ACC112 (cell line): ENCODE data around the gene ATP11B.

ENCODE experiments used
- H2AFZ ChIP-seq: fragments of 200-600 bp; sonication (generic); one replicate; pipeline ENCODE4 v1.6.0; 2017; ENCODE audit warnings: antibody characterized with exemption, low read length; ENCODE audit not compliant: unreplicated experiment
- H3K27ac ChIP-seq: fragments of 200-600 bp; sonication (generic); 2 replicates; pipeline ENCODE4 v1.5.1; 2014; ENCODE audit warnings: low read depth, mild to moderate bottlenecking, antibody characterized with exemption, low read length, moderate library complexity
- H3K27me3 ChIP-seq: fragments of 200-600 bp; sonication (generic); 2 replicates; pipeline ENCODE4 v1.6.1; 2014; ENCODE audit warnings: mild to moderate bottlenecking, antibody characterized with exemption, low read length, moderate library complexity, mixed read lengths; ENCODE audit not compliant: insufficient read depth
- H3K36me3 ChIP-seq: fragments of 200-600 bp; sonication (generic); 2 replicates; pipeline ENCODE4 v1.6.1; 2016; ENCODE audit warnings: mild to moderate bottlenecking, antibody characterized with exemption, low read length, moderate library complexity, mixed read lengths; ENCODE audit not compliant: insufficient read depth
- H3K4me1 ChIP-seq: fragments of 200-600 bp; sonication (generic); one replicate; pipeline ENCODE4 v1.6.1; 2016; ENCODE audit warnings: low read length, mixed read lengths; ENCODE audit not compliant: insufficient read depth, unreplicated experiment, control insufficient read depth
- H3K4me3 ChIP-seq: fragments of 200-600 bp; sonication (generic); 2 replicates; pipeline ENCODE4 v1.5.1; 2014; ENCODE audit warnings: mild to moderate bottlenecking, low read depth, low read length
- H3K79me2 ChIP-seq: fragments of 200-600 bp; sonication (generic); one replicate; pipeline ENCODE4 v1.6.0; 2016; ENCODE audit warnings: low read length; ENCODE audit not compliant: control insufficient read depth, unreplicated experiment, insufficient read depth

ATP11B gene

DNA sequence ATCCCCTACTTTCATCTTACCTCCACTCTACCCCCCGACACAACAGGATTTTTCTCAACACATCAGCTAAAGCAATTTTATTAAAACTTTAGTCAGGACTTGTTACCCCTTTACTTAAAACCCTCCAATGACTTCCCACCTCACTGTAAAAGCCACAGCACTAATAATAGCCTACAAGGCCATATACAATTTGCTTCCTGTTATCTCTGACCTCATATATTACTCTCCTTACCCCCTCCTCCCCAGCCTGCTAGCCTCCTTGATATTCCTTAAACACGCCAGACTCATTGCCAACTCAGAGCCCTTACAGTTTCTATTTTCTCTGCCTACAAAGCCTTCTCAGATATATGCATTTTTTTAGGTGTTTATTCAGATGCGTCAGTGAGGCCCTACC is 132.6 kb downstream of the ATP11B start:
- H3K36me3 ChIP-seq, result 0 out of 2 replicates have a peak, but pooled peaks cover 6% of the 10 kb centered on the region
- H3K4me3 ChIP-seq, result no peak overlapping the region
- H3K79me2 ChIP-seq, result no peaks in the 10 kb centered on the region
- no peaks in the 10 kb centered on the region for H3K4me1 ChIP-seq
- no peak overlapping the region for H3K27ac ChIP-seq
- no peak overlapping the region for H2AFZ ChIP-seq
- no peaks in the 10 kb centered on the region for H3K27me3 ChIP-seq

DNA sequence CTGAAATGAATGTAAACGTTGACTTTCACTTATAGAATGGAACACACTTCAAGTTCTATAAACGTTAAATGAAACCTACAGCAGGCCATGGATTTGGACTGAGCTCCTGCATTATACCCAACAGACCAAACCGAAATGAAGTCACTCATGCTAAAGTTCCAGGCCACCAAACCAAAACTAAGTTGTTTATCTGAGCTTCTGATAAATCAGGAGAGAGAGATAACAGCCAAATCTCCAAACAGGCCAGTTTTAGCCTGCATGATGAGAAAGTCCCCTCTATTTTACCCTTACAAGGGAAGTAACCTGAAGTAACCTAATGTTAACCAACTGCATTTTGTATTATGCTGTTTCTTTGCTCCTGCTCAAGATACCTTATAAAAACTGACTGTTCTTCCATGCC is 142.5 kb downstream of the ATP11B start:
- Histone ChIP-seq H3K4me3 (no peak overlapping the region), H3K79me2 (no peaks in the 10 kb centered on the region), H3K27ac (no peak overlapping the region), H3K27me3 (no peaks in the 10 kb centered on the region), H3K36me3 (0 out of 2 replicates have a peak, but pooled peaks cover 6% of the 10 kb centered on the region), H3K4me1 (no peaks in the 10 kb centered on the region), H2AFZ (no peak overlapping the region)

DNA sequence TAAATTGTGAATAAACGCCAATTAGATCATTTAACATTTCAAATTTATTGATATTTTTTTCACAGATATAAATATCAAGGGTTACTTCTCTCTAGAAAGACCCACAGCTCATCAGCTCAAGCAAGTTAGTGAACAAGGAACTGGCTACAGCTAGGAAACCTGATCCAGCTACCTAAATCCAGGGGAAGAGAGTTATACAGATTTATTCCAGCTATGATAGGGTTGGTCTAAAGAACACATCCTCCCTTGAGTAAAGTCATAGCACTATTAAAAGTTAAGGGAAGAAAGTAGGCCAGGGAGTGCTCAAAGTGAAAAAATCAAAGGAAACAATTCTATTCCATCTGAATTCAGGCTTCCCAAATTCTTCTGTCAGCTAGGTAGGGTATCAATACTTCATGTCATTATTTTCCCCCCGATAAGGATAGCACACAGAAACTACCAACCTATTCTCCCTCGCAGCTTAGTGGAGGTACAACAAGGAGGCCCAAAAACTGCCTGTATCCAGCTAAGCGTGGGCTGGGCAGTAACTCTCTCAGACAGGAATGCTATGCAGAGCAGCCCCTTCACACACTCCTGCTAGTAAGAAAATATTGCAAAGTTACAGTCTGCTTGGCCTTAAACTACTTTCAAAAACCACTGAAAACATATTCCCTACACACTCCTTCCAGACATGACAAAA is 143.1 kb downstream of the ATP11B start:
- no peaks in the 10 kb centered on the region for H3K4me1 ChIP-seq
- no peaks in the 10 kb centered on the region for H3K79me2 ChIP-seq
- H3K4me3 ChIP-seq, result no peak overlapping the region
- no peaks in the 10 kb centered on the region for H3K27me3 ChIP-seq
- no peak overlapping the region for H2AFZ ChIP-seq
- 0 out of 2 replicates have a peak, but pooled peaks cover 6% of the 10 kb centered on the region for H3K36me3 ChIP-seq
- H3K27ac ChIP-seq, result no peak overlapping the region

DNA sequence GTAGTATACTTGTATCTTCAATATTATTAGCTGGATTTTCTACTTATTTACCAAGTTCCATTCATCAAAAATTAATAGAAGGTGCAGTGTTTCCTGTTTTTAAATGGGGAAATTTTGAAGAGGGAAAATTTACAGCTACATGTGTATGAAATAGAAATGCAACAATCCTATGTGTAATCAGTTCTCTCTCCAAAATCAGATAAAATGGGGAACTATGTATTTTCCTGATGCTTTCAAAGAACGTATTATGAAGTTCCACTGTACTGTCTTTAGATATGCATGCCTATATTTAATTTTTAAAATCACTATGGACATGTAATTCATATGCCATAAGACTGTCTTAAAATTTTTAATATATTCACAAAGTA is 143.6 kb downstream of the ATP11B start:
- Histone ChIP-seq H3K4me1 (no peaks in the 10 kb centered on the region), H3K27ac (no peak overlapping the region), H3K79me2 (no peaks in the 10 kb centered on the region), H3K36me3 (0 out of 2 replicates have a peak, but pooled peaks cover 6% of the 10 kb centered on the region), H3K27me3 (no peaks in the 10 kb centered on the region), H2AFZ (no peak overlapping the region), H3K4me3 (no peak overlapping the region)

DNA sequence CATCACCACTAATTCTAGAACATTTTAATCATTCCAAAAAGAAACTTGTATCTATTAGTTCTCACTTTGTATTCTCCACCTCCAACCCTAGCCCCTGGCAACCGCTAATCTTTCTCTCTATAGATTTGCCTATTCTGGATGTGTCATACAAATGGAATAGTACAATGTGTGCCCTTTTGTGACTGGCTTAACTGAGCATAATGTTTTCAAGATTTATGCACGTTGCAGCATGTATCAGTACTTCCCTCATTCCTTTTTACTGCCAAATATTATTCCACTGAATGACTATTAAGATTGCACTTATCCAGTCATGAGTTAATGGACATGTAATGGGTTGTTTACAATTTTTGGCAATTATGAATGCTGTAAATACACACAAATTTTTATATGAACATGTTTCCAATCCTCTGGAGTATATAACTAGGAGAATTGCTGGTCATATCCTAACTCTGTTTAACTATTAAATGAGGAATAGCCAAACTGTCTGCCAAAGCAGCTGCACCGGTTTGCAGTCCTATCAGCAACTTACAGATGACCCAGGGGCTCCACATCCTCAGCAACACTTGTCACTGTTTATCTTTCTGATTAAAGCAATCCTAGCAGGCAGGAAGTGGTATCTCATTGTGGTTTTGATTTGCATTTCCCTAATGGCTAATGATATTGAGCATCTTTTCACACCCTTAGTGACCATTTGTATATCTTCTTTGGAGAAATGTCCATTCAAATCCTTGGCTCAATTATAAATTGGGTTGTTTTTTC is 144.2 kb downstream of the ATP11B start:
- H2AFZ ChIP-seq, result no peak overlapping the region
- H3K4me3 ChIP-seq, result no peak overlapping the region
- no peak overlapping the region for H3K27ac ChIP-seq
- no peaks in the 10 kb centered on the region for H3K79me2 ChIP-seq
- H3K27me3 ChIP-seq, result no peaks in the 10 kb centered on the region
- 0 out of 2 replicates have a peak, but pooled peaks cover 2% of the 10 kb centered on the region for H3K36me3 ChIP-seq
- no peaks in the 10 kb centered on the region for H3K4me1 ChIP-seq

DNA sequence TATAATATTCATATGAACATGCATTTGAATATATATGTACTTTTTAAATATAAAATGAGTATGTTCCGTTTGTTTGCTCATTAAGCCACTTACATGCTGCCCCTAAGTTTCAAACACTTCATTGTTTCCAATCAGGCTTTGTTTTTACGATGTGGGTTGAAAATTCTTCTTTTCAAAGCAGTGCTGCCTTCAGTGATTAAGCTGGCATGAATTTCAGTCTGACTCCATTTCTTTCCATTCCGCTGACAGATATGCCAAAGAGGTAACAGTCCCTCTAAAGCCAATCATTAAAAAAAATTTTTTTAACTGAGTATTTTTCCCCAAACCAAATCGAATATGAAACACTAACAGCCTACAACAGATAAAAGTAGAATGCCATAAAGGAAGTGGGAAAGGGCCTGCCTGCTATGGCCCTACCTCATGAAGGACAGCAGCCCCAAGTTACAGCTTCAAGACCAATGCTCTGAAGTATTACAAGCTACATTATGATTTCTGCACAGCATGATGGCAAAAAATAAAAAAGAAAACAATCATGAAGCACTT is 147.0 kb downstream of the ATP11B start:
- 0 out of 2 replicates have a peak, but pooled peaks cover under 1% of the 10 kb centered on the region for H3K36me3 ChIP-seq
- H3K4me3 ChIP-seq, result no peak overlapping the region
- H3K27ac ChIP-seq, result no peak overlapping the region
- no peaks in the 10 kb centered on the region for H3K4me1 ChIP-seq
- no peaks in the 10 kb centered on the region for H3K79me2 ChIP-seq
- H2AFZ ChIP-seq, result no peak overlapping the region
- H3K27me3 ChIP-seq, result no peaks in the 10 kb centered on the region

DNA sequence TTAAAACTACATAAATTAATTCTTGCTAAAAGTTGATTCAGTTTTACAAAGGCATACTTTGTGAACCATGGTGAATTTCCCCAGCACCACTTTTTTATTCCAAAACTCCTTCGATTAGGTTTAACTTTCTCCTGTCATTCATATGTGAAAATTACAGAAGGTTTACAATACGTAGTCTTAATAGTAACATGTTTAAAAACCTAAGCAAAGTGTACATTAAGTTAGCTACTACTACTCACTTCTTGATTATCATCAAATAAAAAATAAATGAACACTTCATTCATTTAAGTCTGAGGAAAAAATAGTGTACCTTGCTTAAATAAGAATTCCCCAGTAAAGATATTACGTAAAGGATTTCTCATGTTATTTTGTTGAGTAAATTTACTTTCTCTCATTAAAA is 148.4 kb downstream of the ATP11B start:
- no peaks in the 10 kb centered on the region for H3K4me1 ChIP-seq
- H3K27ac ChIP-seq, result no peak overlapping the region
- no peak overlapping the region for H2AFZ ChIP-seq
- no peak overlapping the region for H3K4me3 ChIP-seq
- peaks cover 8% of the 10 kb centered on the region; the same call in 1 of the 2 replicates for H3K36me3 ChIP-seq
- H3K27me3 ChIP-seq, result no peaks in the 10 kb centered on the region
- H3K79me2 ChIP-seq, result no peaks in the 10 kb centered on the region

DNA sequence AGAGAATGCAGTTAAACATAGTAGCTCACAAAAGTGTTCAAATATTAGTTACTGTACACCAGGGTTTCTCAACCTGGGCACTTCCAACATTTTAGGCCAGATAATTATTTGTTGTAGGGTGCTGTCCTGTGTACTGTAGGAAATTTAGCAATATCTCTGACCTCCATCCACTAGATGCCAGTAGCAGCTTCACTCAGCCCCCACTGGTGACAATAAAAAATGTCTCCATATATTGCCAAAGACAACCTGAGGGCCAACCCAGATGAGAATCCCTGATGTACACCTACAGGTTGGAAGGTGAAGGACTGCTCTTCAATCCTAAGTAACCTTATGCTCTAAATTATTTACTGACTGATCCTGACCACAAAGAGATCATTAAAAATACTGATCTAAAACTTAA is 154.6 kb downstream of the ATP11B start:
- no peak overlapping the region for H3K27ac ChIP-seq
- no peak overlapping the region for H3K4me3 ChIP-seq
- H2AFZ ChIP-seq, result no peak overlapping the region
- H3K36me3 ChIP-seq, result peaks cover 9% of the 10 kb centered on the region; the same call in 1 of the 2 replicates
- no peaks in the 10 kb centered on the region for H3K4me1 ChIP-seq
- H3K79me2 ChIP-seq, result no peaks in the 10 kb centered on the region
- no peaks in the 10 kb centered on the region for H3K27me3 ChIP-seq

DNA sequence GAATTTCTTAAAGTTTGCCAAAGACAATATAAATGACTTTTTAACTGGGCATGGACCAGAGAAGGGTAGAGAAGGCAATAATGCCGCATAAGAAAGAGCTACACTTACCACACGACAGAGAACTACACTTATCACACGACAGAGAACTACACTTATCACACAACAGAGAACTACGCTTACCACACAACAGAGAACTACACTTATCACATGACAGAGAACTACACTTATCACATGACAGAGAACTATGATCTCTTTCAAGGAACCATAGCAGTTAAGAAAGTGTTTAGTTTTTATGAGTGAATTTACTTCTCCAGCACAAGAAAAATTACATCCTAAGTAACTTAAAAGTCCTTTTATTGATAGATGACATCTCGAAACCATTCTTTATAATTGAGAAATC is 155.0 kb downstream of the ATP11B start:
- H2AFZ ChIP-seq, result no peak overlapping the region
- H3K36me3 ChIP-seq, result peaks cover 13% of the 10 kb centered on the region; the same call in 1 of the 2 replicates
- no peaks in the 10 kb centered on the region for H3K79me2 ChIP-seq
- no peak overlapping the region for H3K27ac ChIP-seq
- H3K4me1 ChIP-seq, result no peaks in the 10 kb centered on the region
- no peak overlapping the region for H3K4me3 ChIP-seq
- H3K27me3 ChIP-seq, result no peaks in the 10 kb centered on the region

DNA sequence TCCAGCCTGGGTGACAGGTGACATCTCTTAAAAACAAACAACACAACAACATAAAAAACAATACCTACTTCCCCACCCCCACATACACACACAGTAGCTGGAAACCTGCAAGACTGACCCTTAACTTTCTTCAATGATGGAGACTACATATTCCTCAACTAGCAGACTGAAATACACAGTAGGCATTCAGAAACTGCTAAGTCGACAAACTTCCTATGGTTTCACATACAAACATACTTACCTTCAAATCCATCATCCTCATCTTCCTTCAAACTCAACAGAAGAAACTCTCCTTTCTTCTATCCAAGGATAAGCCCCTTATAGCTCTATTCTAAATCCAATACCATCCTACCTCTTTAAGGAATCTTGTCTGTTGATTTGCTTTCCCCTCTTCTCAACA is 156.4 kb downstream of the ATP11B start:
- Histone ChIP-seq H3K79me2 (no peaks in the 10 kb centered on the region), H3K4me1 (no peaks in the 10 kb centered on the region), H3K36me3 (peaks cover 17% of the 10 kb centered on the region), H3K27me3 (no peaks in the 10 kb centered on the region), H2AFZ (no peak overlapping the region), H3K27ac (no peak overlapping the region), H3K4me3 (no peak overlapping the region)
